ENCODE data around the gene GNA12. TPM values are rescaled to one million over a fixed set of nuclear protein-coding genes. Genes with fewer than 3 reads are reported as not detected.

GNA12 gene
- total RNA-seq, 1 donor from 2014 or later = 12.1 TPM

- TF ChIP-seq, protein P1, sequence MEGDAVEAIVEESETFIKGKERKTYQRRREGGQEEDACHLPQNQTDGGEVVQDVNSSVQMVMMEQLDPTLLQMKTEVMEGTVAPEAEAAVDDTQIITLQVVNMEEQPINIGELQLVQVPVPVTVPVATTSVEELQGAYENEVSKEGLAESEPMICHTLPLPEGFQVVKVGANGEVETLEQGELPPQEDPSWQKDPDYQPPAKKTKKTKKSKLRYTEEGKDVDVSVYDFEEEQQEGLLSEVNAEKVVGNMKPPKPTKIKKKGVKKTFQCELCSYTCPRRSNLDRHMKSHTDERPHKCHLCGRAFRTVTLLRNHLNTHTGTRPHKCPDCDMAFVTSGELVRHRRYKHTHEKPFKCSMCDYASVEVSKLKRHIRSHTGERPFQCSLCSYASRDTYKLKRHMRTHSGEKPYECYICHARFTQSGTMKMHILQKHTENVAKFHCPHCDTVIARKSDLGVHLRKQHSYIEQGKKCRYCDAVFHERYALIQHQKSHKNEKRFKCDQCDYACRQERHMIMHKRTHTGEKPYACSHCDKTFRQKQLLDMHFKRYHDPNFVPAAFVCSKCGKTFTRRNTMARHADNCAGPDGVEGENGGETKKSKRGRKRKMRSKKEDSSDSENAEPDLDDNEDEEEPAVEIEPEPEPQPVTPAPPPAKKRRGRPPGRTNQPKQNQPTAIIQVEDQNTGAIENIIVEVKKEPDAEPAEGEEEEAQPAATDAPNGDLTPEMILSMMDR (IDR thresholded peaks at IDR 0.05; ENCODE audit: insufficient read depth, low read length, severe bottlenecking) = no peak
- Histone ChIP-seq H3K36me3 (ENCODE audit: control insufficient read depth, insufficient read depth, low read length) (peaks cover 5% of the 10 kb centered on the region), H3K4me3 (ENCODE audit: low read depth, low read length) (no peak overlapping the region), H3K27me3 (ENCODE audit: control insufficient read depth, insufficient read depth, low read length) (no peaks in the 10 kb centered on the region)
- FAIRE-seq = no peak
- no peak for DNase-seq (ENCODE audit: low read depth)
Measured at GRCh38 chr7:2798669-2799068, 45.4 kb downstream of the GNA12 start.

DNA sequence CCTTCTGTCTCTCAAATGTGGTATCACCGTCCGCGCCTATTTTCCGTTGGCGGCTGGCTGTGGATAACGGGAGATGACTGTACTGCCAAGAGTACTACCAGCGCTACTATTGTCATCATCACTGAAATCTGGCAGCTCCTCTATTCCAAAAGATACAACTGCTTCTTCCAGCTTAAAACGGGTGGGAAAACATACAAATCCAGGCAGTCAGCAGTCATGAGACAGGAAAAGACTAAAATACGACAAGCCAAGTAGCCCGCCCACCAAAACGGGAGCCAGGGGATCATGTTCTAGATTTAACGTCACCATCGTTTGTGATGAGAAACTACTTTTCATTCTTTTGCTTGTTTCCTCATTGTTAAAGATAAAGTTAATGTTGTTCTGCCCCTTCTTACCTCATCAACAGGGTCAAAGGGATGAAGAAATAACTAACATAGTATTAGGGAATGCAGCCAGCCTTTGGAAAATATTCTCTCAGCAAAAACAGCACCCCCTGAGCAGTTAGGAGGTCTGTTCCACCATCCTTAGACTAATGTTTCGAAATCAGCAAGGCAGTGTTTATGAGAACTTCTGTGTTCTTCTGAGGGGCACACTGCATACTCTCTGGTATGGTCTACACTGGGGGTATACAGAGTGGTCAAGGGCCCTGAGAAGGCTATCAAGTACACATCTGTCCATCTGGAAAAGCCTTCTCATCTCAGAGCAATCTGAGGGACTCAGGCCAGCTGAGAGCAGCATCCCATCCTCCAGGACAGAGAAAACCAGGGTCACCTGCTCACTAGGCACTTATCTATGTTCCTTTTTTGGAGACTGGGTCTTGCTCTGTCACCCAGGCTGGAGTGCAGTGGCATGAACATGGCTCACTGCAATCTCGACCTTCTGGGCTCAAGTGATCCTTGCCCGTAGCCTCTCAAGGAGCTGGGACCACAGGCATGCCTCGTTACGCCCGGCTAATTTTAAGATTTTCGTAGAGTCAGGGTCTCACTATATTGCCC, 47.5 kb downstream of the GNA12 start:
- H3K4me3 ChIP-seq (ENCODE audit: low read depth, low read length) = no peak overlapping the region
- FAIRE-seq = no peak
- TF ChIP-seq, protein P1 (IDR thresholded peaks at IDR 0.05; ENCODE audit: insufficient read depth, low read length, severe bottlenecking) = no peak
- no peaks in the 10 kb centered on the region for H3K27me3 ChIP-seq (ENCODE audit: control insufficient read depth, insufficient read depth, low read length)
- peaks cover 9% of the 10 kb centered on the region for H3K36me3 ChIP-seq (ENCODE audit: control insufficient read depth, insufficient read depth, low read length)
- no peak for DNase-seq (ENCODE audit: low read depth)

GRCh38 chr7:2795906-2796305, 48.2 kb downstream of the GNA12 start:
- TF ChIP-seq, protein P1 (IDR thresholded peaks at IDR 0.05; ENCODE audit: insufficient read depth, low read length, severe bottlenecking) = no peak
- DNase-seq (ENCODE audit: low read depth) = no peak
- Histone ChIP-seq H3K36me3 (ENCODE audit: control insufficient read depth, insufficient read depth, low read length) (peaks cover 9% of the 10 kb centered on the region), H3K27me3 (ENCODE audit: control insufficient read depth, insufficient read depth, low read length) (no peaks in the 10 kb centered on the region), H3K4me3 (ENCODE audit: low read depth, low read length) (no peak overlapping the region)
- FAIRE-seq = no peak

GRCh38 chr7:2794836-2795636, 49.1 kb downstream of the GNA12 start:
- no peak for DNase-seq (ENCODE audit: low read depth)
- H3K36me3 ChIP-seq (ENCODE audit: control insufficient read depth, insufficient read depth, low read length) = peaks cover 9% of the 10 kb centered on the region
- no peak overlapping the region for H3K4me3 ChIP-seq (ENCODE audit: low read depth, low read length)
- H3K27me3 ChIP-seq (ENCODE audit: control insufficient read depth, insufficient read depth, low read length) = no peaks in the 10 kb centered on the region
- no peak for FAIRE-seq
- TF ChIP-seq, protein P1 (IDR thresholded peaks at IDR 0.05; ENCODE audit: insufficient read depth, low read length, severe bottlenecking) = no peak

DNA sequence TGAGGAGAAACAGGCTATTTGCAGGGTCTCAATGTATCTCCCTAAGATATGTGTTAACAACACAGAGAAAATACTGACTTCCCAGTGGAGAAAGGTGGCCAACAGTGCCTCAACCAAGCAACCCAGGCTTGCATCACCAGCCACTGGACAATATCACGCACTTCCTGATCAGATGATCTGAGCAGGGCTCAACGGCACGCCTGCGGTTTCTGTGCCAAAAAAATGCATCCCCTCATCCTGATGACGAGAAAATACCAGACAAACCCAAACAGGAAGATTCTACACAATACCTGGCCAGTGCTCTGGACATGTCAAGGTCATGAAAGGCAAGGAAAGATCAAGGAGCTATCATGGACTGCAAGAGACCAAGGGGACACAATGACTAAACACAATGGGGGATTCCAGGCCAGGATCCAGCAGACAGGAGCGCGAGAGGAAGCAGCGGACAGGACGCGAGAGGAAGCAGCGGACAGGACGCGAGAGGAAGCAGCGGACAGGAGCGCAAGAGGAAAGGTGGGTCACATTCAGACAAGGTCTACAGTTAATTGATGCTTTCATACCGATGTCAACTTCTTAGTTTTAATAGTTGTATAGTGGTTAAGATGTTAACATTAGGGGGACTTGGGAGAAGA, 51.1 kb downstream of the GNA12 start:
- Histone ChIP-seq H3K4me3 (ENCODE audit: low read depth, low read length) (no peak overlapping the region), H3K27me3 (ENCODE audit: control insufficient read depth, insufficient read depth, low read length) (no peaks in the 10 kb centered on the region), H3K36me3 (ENCODE audit: control insufficient read depth, insufficient read depth, low read length) (peaks cover 19% of the 10 kb centered on the region)
- no peak for DNase-seq (ENCODE audit: low read depth)
- TF ChIP-seq, protein P1 (IDR thresholded peaks at IDR 0.05; ENCODE audit: insufficient read depth, low read length, severe bottlenecking) = no peak
- no peak for FAIRE-seq
